Sciatic nerve (tissue), 2 donors: ENCODE measurements around the gene UNC93A. TPM values are rescaled to one million over a fixed set of nuclear protein-coding genes. Genes with fewer than 3 reads are reported as not detected.

Experiments
- ATAC-seq: fragments of 200-7000 bp; cut with Tn5 transposase; one replicate; pipeline ENCODE4 v1.9.1; 2020; ENCODE audit warnings: mild to moderate bottlenecking, moderate library complexity
- DNase-seq: peaks from one replicate; pipeline ENCODE4 v3.0.0-alpha.2; 2020; ENCODE audit warnings: low spot score
- intact Hi-C: fragments of 100-400 bp; cut with DNase I; formaldehyde crosslinking; loops from one replicate; pipeline ENCODE4 v1.14.2; 2022
- total RNA-seq: library from RNA; stranded (reverse); fragmentation: NEBNext Ultra II Directional; extraction: Animal tissue kit (Norgen Biotek cat#: 25700); gene quantifications from one replicate; pipeline ENCODE4 v1.2.1, GENCODE V29; 2021
- donor health status: DM: no; HTN: no; CAD: no.
- donor health status: DM: no; HTN: no; CAD: no.

UNC93A gene
- total RNA-seq, 1 donor from 2014 or later: not detected

DNA sequence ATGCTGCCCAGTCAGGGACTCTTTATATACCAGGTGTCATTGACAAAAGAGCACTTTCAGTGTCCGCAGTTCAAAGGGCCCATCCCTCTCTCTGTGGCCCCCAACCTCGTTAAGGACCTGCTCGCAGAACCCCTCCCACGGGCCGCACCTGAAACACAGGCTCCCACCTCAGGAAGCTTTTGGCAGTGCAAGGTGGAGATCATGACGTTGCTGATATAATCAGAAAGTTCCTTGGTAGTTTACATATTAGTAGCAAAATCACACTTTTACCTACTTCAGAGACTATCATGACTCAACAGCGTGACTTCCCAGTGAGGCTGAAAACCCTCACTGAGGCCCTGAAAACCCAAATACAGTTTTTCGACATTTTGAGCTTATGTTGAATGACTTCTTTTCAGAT is 37.9 kb downstream of the UNC93A start:
- DNase-seq (no peak), ATAC-seq (no peak)
- intact Hi-C loops: no loop called here

DNA sequence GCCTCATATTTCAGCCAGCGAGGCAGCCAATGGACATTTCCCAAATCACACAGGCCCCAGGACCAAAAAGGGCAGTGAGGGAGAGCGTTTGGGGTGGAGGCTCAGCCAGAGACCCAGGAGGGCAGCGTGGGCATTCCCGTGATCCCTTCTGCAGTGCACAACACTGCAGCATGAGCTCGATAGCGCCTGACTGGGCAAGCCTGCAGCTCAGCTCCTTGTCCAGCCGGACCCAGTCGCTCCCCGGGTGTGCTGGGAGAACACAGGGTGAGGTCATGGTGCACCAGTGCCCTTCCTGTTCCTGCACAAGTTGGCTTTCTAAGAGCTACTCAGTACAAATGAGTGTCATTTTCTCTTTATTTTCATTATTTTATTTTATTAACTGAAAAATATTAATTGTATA is 39.6 kb downstream of the UNC93A start:
- ATAC-seq (no peak), DNase-seq (no peak)
- intact Hi-C loops: no loop called here

DNA sequence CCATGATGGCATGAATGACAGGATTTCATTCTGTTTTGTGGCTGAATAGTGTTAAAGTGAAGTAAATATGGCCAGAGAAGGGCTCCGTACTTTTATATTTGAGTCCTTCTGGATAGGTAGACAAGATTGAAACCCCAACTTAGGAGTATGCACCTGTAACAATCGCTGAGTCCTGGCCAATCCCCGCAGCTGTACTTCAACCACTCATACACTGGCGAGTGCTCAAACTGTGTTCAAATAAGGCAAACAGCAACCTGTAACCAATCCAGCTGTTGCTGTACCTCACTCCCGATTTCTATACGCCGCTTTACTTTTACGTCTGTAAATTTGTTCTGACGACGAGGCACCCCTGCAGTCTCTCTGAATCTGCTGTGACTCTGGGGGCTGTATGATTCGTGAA is 40.5 kb downstream of the UNC93A start:
- no peak for DNase-seq
- intact Hi-C loops: no loop called here
- no peak for ATAC-seq

DNA sequence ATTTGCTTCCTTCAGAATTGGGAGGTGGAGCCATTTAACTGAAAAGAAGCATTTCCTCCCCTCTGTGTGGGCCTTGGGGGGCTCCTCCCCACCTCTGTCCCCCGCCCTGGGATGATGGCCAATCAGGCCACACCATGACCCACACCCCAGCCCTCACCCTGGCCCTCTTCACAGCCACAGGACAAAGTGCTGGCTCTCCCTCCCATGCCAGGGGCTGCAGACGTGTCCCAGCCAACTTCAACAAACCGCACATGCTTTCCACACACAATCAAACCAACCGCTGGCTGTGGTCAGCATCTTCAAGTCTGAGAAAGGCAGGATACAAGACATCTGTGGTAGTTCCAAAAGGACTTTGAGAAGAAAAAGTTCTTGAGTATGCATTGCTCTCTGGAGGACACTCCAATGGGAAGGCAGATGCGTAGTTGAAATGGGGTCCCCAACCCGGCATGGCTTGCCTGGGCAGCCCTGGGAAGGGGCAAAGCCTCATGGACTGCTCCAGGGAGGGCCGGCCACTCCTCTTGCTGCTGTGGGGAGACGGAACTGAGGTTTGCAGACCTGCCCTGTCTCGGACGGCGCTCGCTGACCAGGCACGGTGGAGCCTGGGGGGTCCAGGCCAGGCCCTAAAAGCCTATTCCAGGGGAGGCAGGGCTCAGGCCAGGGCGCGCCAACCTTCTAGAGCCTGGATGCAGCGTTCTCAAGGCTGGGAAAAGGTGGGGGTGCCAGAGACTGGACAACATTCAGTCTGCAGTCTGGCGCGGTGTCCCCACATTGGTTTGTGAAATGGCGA is 45.9 kb downstream of the UNC93A start:
- peak; percentile 91 for ATAC-seq
- intact Hi-C loops: no loop called here
- DNase-seq: no peak

DNA sequence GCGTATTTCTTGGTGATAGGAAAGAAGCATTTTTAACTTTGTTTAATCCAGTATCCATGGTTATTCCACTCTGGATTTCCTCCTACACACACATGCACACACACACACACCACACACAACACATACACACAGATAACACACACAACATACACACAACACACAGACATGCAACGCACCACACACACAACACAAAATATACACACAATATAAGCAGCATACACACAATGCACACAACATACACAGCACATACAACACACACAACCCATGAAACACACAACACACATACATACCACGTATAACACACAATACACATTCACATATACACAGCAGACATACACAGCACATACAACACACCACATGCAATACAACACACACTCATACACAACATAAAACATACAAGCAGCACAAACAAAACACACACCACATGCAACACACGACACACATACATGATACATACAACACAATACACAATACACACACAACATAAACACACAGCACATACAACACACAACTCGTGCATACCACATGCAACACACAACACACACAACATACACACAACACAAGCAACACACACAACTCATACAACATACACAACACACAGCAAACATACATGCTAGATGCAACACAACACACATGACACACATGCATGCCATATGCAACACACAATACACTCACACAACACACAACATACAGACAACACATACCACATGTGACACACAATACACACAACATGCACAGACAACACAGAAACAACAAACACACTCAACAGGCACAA is 46.7 kb downstream of the UNC93A start:
- intact Hi-C loops: no loop called here
- no peak for ATAC-seq

DNA sequence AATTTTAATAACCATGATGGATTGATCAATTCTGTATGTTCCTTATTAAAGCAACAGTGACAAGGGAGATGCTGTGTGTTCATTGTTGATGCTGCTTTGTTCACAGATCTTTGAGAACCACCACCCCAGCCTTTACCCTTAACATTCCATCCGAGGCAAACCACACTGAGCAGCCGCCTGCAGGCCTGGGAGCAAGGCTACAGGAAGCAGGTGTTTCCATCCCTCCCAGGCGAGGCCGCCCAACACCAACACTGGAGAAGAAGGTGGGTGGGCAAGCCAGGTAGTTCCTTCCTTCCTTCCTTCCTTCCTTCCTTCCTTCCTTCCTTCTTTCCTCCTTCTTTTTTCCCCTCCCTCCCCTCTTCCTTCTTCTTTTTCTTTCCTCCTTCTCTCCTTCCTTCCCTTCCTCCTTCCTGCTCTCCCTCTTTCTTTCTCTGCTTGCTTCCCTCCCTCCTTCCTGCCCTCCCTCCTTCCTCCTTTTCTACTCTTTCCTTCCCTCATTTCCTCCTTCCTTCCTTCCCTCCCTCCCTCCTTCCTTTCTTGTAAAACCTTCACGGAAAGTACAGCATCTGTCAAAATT is 47.5 kb downstream of the UNC93A start:
- no peak for ATAC-seq
- intact Hi-C loops: no loop called here
- DNase-seq: no peak

More for the DNA sequence above, 46.7 kb downstream of the UNC93A start:
- DNase-seq: no peak

DNA sequence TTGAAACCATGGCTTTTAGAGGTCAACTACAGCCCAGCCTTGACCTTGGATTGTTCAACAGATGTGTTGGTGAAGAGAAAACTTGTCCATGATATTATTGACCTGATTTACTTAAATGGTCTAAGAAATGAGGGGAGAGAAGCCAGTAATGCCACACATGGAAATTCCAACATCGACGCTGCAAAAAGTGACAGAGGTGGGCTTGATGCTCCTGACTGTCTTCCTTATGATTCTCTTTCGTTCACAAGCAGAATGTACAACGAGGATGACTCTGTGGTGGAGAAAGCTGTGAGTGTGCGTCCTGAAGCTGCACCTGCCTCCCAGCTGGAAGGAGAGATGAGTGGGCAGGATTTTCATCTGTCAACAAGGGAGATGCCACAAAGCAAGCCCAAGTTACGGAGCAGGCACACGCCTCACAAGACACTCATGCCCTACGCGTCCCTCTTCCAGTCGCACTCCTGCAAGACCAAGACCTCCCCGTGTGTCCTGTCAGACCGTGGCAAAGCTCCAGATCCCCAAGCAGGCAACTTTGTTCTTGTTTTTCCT is 50.0 kb downstream of the UNC93A start:
- ATAC-seq (no peak), DNase-seq (no peak)
- intact Hi-C loops: no loop called here

DNA sequence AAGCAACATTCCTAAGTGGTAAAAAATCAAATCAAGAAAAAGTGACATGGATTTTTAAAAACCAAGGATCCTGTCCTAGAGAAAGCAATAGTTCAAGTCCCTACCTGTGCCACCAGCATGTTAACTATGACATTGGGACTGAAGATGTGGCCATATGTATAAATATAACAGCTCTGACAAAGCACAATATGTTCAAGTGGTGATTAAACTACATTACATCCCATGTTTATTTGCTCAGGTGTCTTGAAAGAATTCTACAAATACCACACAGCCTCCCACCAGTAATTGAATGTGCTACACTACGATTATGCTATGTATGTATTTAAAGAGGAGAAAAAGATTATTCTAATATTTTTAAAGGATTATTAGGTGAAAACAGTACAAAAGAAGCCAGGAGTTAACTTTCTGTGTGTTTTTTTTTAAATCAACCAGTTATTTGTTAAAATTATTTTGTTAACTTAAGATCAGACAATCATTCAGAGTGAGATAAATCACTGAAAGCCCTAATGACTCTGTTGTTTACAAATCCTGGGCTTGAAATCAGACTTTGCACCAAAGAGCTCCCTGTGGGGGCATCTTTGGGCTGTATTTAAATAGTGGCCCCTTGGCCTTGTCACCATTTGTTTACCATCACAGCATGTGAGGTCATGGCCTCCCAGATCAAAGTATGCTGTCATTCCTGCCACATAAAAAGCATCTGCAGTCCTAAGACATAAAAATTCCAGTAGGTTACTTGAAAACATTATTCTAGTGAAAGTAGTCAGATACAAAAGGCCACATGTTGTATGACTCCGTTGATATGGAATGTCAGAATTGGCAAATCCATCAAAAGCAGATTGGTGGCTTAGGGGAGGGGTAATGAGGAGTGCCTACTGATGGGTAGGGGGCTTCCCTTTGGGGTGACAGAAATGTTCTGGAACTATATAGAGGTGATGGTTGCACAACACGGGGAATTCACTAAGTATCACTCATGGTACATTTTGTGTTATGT is 50.8 kb downstream of the UNC93A start:
- no peak for DNase-seq
- ATAC-seq: no peak
- intact Hi-C loops: no loop called here

DNA sequence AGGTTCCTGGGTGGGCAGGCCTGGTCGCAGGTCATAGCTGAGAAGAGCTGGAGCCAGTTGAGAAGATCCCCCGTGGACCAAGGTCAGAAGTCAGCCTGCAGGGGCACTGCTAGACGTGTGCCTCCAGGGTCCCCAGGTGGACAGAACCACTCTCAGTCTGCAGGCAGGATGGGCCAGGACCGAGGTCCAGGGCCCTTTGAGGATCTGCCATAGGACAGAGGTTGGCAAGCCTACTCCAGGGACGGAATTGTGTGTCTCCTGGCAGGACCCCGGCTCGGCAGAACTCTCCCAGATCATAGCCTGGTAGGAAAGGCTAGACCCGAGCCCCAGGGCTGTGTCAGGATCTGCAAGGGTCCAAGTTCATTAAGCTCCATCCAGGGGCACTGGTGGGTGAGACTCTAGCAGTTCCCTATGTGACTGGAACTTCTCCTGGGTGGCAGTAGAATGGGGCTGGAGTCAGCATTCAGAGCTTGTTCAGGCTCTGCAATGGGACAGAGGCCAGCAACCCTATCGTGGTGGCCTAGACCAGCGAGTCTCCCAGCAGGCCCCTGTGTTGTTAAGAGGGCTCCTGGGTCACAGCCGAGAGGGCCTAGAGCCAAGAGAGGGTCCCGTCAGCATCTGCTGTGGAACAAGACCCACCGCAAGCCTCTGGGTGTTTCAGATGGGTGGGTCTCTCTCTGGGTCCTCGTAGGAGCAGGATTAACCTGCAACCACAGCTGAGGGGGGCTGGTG is 51.9 kb downstream of the UNC93A start:
- DNase-seq (no peak), ATAC-seq (no peak)
- intact Hi-C loops: no loop called here

DNA sequence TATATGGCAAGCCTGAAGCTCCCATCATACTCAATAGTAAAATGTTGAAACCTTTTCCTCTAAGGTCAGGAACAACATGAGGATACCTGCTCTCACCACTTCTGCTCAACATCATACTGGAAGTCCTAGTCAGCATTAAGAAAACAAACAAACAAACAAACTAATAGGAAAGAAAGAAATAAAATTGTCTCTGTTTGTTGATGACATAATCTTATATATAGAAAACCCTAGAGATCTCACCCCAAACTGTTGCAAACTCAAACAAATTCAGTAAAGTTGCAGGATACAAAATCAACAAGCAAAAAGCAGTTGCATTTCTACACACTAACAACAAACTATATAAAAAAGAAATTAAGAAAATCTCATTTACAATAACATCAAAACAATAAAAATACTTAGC is 54.2 kb downstream of the UNC93A start:
- intact Hi-C loops: no loop called here
- no peak for ATAC-seq
- no peak for DNase-seq

DNA sequence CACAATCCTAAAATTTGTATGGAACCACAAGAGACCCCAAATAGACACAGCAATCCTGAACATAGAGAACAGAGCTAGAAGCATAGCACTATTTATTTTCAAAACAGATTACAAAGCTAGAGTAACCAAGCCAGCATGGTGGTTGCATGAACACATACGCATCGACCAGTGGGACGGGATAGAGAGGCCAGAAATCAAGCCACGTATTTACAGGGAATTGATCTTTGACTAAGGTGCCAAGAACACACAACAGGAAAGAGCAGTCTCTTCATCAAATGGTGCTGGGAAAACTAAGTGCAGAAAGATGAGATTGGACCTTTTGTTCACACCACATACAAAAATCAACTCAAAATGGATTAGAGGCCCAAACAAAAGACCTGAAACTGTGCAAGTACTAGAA is 54.8 kb downstream of the UNC93A start:
- no peak for ATAC-seq
- no peak for DNase-seq
- intact Hi-C loops: no loop called here

DNA sequence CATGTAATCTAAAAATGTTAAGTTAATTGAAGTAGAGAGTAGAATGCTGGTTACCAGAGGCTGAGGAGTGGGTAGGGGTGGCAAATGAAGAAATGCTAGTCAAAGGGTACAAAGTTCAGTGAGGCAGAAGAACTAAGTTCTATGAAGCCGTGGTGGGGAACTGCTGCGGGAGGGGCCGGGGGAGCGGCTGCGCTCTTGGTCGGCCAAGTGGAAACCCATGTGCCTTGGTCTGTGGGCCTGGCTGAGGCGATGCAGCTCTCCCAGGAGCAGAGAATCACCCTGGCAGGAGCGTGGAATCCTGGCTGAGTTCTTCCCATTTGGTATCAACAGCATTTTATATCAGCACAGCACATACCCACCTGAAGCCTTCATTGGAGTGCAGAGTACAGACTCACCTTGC is 56.1 kb downstream of the UNC93A start:
- ATAC-seq (no peak), DNase-seq (no peak)
- intact Hi-C loops: no loop called here

DNA sequence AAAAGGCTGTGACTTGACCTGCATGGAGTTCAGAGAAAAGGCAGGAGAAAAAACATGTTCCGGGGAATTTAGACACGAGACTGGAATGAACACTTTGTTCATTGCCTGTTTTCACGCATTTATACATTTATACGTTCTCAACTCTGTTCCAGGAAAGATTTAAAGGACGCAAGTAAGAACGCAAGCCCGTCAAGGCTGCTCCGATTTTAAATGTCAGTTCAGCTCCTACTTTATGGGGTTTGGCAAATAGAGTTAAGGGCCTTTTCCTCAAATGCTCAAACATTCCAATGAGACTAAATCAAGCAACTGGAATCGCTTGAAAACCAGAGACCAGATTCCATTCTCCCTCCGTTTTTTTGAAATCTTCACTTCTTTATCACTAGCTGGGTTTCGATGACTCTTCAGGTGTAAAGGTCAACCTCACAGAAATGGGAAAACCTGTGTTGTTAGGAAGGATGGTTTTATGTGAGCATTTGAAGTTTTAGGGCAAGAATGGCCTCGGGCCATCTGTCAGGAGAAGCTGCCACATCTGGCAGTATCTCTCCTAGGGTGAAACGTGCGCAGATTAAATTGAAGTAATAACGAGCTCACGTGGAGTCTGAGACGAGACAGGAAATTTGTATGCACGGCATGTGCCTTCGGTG is 58.6 kb downstream of the UNC93A start:
- no peak for ATAC-seq
- intact Hi-C loops: no loop called here

DNA sequence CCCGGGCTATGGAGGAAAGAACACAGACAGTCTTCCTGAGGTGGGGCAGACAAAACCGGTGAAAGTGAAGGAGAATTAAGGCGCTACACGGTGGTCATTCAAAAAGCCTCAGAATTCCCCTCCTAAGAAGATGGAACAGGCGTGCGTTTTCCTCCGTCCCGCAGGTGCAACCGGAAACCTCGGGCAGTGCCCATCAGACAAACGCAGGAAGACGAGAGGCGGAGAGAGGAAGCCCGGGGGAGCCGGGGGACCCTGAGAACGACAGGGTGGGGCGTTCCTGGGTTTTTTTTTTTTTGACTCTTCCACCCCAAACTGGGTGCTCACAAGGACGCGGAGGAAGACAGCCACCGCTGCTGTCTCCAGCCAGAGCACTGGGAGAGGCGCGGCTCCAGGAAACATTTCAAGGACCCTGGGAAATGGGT is 59.2 kb downstream of the UNC93A start:
- ATAC-seq (peak; percentile 7), DNase-seq (no peak)
- intact Hi-C loops: no loop called here

More for the DNA sequence above, 58.6 kb downstream of the UNC93A start:
- DNase-seq: no peak

DNA sequence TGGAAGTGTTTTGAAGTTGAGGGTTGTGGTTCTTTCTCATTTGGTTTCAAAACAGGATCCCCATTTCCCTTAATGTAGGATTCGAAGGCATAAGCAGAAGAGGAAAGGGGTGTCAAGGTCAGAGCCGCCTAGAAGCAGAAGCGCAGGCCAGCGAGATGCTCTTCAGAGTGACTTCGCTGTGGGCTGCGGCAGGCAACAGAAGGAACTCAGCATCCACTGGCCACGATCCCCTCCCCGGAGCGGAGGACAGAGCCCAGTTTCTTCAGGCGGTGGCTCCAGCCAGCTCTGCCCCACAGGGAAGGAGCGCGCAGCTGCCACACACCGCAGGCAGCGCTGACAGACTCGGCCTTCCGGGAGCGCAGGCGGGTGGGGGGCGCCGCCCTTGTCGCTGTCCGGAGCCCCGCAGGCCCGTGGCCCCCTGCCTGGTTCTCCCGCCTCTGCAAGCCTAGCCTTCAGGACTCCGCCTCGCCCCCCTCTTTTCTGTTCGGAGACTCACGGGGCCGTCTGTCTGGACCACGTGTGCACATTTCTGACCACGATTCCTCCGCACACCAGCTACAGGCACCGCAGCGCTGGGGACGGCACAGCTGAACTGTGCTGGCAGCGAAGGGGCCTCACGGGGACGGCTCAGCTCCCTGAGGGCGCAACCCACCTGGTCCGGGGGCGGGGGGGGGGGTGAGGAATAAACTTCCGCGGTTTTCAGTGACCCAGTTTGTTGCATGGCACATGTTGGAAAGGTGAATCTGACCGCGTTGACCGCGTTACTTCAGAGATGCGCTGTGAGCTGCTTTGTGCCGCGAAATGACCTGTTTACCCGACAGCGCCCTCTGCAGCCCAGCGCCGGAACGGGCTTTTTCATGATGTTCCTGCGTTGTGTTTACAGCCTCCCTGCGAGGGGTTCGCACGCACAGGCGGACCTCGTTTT is 59.9 kb downstream of the UNC93A start:
- DNase-seq (peak; percentile 79), ATAC-seq (peak; percentile 81)
- intact Hi-C loops: no loop called here

DNA sequence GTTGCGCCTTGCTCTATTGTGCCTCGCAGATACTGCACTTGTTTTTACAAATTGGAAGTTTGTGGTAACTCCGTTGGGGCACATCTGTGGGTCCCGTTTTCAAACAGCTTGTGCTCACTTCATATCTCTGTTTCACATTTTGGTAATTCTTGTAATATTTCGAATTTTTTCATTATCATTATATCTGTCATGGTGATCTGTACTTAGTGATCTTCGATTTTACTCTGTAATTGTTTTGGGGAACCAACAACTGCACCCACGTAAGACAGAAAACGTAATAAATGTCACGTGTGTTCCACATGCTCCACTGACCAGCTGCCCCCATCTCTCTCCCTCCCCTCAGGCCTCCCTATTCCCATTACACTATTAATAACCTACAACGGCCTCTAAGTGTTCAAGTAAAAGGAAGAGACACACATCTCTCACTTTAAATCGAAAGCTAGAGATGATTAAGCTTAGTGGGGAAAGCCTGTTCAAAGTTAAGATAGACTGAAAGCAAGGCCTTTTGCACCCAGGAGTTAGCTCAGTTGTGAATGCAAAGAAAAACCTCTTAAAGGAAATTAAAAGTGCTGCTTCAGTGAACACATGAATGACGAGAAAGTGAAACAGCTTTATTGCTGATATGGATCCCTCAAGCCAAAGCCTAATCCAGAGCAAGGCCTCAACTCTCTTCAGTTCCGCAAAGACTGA is 60.7 kb downstream of the UNC93A start:
- ATAC-seq (no peak), DNase-seq (no peak)
- intact Hi-C loops: no loop called here
